Measurements from ENCODE around the gene TTLL3.

Gene TTLL3

DNA sequence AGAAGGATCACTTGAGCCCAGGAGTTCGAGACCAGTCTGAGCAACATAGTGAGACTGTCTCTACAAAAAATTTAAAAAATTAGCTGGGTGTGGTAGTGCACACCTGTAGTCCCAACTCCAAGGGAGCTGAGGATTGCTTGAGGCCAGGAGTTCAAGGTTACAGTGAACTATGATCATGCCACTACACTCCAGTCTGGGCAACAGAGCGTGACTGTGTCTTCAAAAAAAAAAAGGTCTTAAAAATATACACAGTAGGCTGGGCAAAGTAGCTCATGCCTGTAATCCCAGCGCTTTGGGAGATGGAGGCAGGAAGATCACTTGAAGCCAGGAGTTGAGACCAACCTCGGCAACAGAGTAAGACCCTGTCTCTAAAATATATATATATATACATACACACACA is 29.2 kb upstream of the TTLL3 start:
- DNase-seq: no peak

- DNase-seq: no peak
Observed at GRCh38 chr3:9781551-9781950, 28.5 kb upstream of the TTLL3 start.

DNA sequence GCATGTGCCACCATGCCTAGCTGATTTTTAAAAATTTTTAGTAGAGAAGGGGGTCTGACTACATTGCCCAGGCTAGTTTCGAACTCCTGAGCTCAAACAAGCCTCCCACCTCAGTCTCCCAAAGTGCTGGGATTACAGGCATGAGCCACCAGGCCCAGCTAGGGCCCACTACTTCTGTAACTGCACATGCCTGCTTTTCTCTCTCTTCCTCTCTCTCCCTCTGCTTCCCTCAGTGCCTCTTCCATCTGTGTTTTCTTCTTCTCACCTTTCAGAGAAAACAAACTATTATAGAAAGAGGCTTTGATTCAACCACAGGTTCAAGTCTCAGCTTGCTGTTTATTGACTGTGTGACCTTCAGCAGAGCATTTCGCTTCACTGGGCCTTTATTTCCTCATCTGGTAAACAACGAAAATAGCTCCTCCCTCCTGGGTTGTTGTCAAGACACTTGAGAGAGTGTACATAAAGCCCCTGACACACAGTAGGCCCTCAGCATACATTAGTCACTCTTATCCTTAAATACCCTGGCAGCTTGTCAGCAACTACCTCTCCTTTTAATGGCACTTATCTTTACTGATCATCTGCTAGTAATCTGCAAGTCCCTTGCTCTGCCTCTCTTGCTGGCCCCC is 28.0 kb upstream of the TTLL3 start:
- DNase-seq: no peak

DNA sequence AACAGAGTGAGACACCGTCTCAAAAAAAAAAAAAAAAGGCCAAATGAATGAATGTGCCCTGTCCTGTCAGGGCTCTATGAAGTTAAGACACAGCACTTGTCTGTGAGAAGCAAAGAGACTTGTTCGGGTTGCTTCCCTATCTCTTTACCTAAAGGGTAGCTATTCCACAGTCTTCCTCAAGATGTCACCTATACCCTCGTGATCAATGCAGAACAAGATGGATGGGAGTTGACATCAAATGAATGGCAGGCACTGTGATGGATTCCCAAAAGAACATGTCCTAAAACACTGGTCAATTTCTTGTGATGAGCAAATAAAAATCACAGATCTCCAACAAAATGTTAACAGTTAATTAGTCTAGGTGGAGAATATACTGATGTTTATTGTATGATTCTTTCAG is 27.3 kb upstream of the TTLL3 start:
- no peak for DNase-seq

- no peak for DNase-seq
Observed at GRCh38 chr3:9783954-9784353, 26.1 kb upstream of the TTLL3 start.

DNA sequence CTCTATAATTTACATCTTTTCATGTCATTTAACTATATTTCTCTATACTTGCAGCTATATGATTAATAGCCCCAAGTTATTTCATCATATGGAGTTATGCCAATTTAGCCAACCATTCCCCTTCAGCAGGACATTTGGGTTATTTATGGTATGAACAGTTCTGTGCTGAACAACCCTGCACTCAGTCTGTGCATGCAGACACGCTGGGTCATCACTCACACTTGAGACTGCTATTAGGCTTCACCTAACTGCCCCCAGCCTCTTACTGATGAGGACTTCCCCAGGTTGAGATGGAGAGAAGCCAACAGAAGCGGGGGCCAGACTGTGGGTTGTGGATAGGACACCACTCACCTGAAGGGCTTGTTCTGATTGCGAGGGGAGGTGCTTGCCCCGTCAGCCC is 25.1 kb upstream of the TTLL3 start:
- DNase-seq: peak; percentile 44

DNA sequence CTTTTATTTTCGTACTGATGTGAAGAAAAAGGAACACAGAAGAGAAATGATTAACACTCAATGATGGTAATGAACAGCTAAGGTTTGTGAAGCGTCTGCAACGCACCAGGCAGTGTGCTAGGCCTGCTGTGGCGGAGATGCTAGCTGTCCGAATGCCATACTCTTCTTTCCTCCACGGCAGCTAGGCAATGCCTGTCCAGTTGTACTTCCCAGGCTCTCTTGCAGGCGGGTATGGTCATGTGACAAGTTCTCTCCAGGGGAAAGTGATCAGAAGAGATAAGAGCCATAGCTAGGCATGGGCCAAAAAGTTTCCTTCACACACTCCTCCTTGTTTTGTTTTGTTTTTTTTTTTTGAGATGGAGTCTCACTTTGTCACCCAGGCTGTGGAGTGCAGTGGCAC is 24.5 kb upstream of the TTLL3 start:
- DNase-seq: no peak

- no peak for DNase-seq
Observed at GRCh38 chr3:9786209-9786739, 23.8 kb upstream of the TTLL3 start.

GRCh38 chr3:9786825-9787669 is 23.0 kb upstream of the TTLL3 start:
- DNase-seq: no peak

GRCh38 chr3:9787714-9788113 is 22.3 kb upstream of the TTLL3 start:
- DNase-seq: no peak

DNA sequence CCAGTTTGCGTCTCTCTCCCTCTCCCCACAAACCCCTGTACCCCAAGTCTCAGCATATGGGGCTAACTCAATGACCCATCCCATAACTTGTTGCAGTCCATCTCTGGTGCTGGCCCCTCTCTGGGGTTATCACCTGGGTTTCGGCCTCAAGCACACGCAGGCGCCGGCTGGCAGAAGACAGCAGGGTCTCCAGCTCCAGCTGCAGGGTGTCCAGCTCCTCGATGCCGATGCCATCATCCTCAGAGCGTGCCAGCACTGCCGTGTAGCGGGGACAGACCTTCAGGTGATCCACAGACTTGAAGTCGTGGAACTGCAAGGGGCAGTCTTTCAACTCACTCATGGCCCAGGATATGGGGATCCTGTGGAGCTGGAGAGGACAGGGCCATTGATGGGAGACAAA is 18.9 kb upstream of the TTLL3 start:
- no peak for DNase-seq

DNA sequence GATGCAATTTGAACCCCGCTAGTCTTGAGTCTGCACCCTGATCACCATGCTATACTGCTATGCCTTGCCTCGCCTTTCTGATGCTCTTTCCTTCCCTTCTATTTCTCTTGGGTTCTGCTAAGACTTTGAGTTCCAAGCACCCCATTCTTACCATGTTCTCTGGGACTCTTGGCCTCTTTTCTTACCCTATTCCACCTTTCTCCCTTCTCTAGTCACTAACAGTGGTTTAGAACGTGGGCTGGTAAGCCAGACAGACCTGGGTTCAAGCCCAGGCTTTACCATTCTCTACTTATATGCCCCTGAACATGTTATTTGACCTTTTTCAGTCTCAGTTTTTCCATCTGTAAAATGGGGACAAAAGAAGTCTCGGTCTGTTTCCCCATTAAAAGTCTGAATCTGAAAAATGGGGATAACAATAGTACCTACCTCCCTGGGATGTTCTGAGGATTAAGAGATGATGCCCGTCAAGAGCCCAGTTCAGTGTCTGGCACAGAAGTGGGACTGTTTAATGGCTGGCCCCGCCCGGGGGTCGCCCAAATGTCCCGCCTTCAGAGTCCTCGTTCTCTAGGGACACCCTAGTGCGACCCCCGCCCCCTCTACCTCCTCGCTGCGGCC is 18.2 kb upstream of the TTLL3 start:
- DNase-seq: no peak

DNA sequence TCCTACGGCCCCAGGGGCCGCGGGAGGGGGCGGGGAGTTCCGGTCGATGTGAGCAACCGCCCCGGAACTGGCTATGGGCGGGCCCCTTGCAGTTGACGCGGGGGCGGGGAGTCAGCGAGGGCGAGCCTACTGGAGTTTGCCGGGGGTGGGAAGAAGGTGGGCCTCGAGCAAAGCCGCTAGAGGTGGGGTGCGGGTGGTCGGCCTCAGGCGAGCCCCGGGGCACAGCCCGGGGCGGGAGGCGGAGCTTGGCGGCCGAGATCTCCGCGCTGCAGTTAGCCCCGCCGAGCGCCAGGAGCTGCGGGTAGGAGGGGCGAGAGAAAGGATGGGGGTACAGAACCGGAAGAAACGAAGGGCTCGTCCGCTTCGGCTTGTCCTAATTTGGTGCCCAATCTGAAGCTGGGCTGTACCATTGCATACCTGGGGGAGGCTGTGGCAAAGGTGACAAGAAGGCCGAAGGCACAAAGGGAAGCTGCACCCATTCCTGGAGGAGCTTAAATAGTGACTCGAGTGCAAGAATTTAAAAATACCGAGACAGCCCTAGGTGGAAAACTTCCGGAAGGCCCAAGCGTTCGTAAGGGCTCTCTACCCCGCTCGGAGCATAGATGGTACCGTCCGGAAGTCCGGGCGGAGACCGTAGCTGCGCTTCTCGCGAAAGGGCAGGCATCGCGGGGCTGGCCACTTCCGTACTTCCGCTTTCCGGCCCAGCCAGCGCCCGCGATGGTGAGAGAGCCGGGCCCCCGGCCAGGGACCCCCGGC is 17.5 kb upstream of the TTLL3 start, which contains the start of the genes ARPC4 and TADA3:
TSS of gene ARPC4 (plus strand) at position 678 of the 756 bp plus-strand sequence. CDS start at position 718, 40 bp downstream.
TSS of gene TADA3 (minus strand) at position 69 of the 756 bp plus-strand sequence. CDS start 1,007 bp downstream, outside the sequence.
- DNase-seq: peak; percentile 96

DNA sequence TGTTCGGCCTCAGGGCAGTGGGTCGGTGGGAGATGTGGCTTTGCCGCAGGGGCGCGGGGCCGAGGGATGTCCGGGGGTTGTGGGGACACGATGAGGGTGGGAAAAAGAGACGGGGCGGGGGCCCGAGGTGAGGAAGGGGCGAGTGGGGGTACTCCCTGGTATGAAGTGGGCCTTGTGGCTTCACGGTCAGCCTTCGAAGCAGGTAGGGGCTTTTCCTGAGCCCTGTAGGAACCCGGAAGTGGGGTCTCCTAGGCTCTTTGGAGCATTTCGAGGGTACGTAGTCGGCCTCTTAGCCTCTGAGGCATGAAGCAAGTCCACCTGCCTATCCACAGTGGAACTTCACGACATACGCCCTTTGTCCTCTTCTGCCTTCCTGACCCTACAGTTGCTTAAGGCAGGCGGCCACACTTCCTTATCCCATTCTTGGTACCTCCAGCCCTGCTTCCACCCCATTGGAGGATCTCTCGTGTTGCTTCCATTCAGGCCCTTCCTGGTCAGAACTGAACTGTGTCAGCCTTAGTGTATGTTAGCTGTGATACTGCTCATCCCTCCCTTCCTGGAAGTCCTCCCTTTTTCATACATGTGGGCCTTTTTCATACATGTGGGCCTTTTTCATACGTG is 16.8 kb upstream of the TTLL3 start:
- peak; percentile 56 for DNase-seq

DNA sequence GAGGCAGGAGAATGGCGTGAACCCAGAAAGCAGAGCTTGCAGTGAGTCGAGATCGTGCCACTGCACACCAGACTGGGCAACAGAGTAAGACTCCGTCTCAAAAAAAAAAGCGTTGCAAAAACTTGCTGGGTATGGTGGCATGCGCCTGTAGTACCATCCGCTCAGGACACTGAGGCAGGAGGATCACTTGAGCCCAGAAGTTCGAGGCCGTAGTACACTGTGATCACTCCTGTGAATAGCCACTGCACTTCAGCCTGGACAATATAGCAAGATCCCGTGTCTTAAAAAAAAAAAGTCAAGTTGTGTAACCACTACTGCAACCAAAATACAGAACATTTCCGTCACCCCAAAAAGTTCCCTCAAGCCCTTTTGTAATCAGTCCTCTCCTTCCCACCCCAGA is 15.7 kb upstream of the TTLL3 start:
- DNase-seq: no peak

GRCh38 chr3:9795207-9795606 is 14.9 kb upstream of the TTLL3 start:
- no peak for DNase-seq

GRCh38 chr3:9797196-9797945 is 12.7 kb upstream of the TTLL3 start:
- DNase-seq: no peak

GRCh38 chr3:9800529-9800928 is 9.5 kb upstream of the TTLL3 start:
- no peak for DNase-seq

GRCh38 chr3:9803494-9803893 is 6.6 kb upstream of the TTLL3 start:
- DNase-seq: no peak

GRCh38 chr3:9804996-9805395 is 5.1 kb upstream of the TTLL3 start:
- no peak for DNase-seq

- DNase-seq: no peak
Observed at GRCh38 chr3:9806137-9806536, 3.9 kb upstream of the TTLL3 start.

Measured in fibroblast of skin of back (primary cell).